LHCN-M2 (cell line): ENCODE measurements around the gene EMC8. TPM values are rescaled to one million over a fixed set of nuclear protein-coding genes. Genes with fewer than 3 reads are reported as not detected.

Source experiments
- DNase-seq: peaks from one replicate; pipeline ENCODE4 v3.0.0-alpha.2; 2012; ENCODE audit warnings: low read depth
- total RNA-seq: library from RNA; depleted of rRNA; stranded (reverse); fragments of >200 nt; gene quantifications from 2 replicates; pipeline ENCODE4 v1.2.3, GENCODE V29; 2014

The EMC8 gene
- total RNA-seq, 1 experiment from 2014 or later: 50.1 TPM

DNA sequence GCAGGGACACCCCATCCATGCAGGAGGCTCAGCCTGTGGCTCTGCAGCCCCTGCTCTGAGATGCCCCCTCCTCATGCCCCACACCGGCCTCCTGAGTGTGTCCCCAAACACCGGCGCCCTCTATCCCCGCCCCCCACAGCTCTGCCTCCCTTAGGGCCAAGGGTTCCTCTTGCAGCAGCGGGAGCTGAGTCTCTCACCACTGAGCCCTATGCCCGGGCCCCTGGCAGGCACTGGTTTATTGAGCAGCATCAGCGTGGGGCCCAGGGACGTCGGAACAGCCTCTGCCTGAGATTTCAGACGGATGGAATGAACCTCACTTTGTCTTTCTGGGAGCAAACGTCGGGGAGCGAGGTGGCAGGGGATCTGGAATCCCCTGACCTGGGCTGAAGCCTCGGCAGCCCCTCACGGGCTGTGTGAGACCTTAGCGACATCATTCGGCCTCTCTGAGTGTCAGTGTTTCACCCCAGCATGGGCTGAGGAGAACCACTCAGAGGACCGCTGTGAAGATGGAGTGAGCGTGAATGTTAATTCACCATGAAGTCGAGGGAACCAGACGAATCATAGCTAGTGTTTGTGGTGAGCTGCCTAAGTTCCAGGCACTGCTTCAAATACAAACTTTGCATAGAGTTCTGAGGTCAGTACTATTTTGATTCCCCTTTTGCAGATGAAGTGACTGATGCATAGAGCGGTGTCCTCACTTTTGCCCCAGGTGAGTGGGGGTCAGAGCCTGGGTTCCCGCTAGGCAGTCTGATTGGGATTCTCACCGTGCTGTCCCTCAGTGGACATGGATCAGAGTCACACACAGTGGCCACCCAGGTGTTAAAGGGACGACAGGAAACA, 43.2 kb downstream of the EMC8 start:
- no peak for DNase-seq

GRCh38 chr16:85754413-85754812, 44.9 kb downstream of the EMC8 start:
- no peak for DNase-seq

- DNase-seq: no peak
Observed at GRCh38 chr16:85753976-85754375, 45.4 kb downstream of the EMC8 start.

DNA sequence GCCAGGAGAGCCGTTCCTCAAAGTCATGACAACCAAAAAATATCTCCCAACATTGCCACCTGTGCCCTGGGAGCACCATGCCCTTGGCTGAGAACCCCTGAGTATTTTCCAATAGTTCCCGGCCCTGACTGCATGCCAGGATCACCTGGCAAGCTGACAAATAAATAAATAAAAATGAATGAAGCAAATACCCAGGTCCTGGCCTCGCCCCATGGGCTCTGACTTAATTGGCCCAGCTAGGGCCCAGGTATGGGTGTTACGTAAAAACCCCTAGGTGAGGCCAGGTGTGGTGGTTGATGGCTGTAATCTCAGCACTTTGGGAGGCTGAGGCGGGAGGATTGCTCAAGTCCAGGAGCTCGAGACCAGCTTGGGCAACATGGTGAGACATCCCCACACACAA, 45.8 kb downstream of the EMC8 start:
- no peak for DNase-seq

- no peak for DNase-seq
Observed at GRCh38 chr16:85752511-85753420, 46.6 kb downstream of the EMC8 start.

- DNase-seq: no peak
Observed at GRCh38 chr16:85751698-85752501, 47.4 kb downstream of the EMC8 start.

DNA sequence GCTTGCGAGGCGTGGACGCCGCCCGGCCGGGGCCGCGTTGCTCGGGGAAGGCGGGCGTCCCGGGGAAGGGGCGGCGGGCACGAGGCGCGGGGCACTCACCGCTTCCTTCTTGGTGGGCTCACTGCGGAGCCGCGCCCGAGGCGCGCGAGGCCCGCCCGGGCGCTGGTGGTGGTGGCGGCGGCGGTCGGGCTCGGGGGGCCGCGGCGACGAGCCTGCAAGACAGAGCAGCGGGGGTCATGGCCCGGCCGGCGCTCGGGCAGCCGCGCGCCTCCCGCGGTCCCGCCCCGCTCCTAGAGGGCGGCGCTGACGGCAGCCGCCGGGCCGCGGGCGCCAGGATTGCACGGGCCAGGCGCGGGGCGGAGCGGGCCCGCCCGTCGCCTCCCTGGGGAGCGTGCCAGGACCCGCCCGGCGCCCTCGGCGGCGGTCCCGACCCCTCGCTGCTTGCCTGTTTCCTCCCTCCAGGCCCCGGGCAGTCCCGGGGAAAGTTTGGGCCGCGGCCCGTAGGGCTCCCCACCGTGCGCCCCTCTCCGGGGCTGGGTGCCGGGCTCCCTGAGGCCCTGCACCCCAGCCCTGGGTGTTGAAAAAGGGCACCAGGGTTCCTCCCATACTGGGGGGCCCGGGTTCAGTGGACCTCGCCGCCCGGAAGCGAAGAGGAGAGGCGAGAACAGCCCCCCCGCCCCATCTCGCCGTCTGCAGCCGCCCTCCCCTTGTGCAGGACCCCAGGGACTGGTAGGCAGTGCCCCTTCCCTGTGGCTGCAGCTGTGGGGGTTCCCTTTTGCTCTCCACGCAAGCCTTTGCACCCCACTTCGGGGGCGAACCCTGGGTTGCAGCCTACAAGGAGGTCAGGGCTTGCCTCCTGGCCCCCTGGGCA, 48.3 kb downstream of the EMC8 start, which contains the start of gene C16orf74:
Gene C16orf74, minus strand, starts transcription at position 270 of the 871 bp plus-strand sequence. CDS start 15,879 bp downstream, outside the sequence.
- DNase-seq: no peak

GRCh38 chr16:85750146-85750826, 49.1 kb downstream of the EMC8 start:
- no peak for DNase-seq

DNA sequence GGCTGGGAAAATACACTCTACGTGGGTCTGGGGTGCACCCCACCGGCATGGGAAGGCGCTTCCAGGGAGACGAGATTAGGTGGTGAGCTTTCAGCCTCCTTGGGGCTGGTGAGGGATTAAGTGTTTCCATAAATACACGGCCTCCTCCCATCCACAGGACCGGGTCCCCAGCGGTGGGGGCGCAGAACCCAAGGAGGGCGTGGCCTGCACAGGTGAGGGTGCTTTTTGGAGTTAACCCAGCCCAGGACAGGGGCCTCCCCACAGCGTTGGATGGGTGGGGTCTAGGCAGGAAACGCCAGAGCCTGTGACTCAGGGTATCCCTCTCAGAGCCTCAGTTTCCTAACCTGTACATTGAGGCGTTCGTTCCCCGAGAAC, 49.6 kb downstream of the EMC8 start:
- no peak for DNase-seq

DNA sequence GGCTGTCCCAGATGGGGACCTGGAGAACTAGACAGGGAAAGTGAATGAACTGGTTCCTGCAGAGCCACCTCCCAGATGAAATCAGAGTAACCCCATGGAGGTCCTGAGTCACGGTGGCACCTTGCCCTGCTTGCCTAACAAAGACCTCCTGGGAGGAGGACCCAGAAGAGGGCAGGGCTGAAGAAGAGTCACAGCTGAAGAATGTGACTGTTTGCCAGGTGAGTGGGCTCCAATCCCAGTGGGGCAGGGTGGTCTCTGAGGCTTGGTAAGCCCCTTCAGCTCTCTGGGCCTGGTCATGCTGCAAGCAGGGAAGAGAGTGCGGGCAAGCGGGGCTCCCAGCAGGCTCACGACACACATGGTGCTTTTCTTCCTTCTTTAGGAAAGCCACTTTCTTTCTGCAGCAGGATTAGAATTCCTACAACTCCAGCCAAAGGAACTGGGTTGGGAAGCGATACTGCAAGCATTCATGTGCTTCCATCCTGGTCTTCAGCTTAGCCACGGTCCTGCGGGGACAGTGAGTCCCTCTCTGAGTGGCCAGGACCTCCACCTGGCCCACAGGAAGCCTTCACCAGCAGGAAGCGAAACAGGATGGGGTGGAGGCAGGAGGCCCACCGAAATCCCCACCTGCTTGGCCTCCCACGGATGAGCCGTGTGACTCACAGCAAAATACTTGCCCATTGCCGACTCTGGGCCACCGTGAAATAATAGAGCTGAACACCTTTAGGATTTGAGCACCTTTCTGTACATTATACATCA, 52.7 kb downstream of the EMC8 start:
- DNase-seq: no peak

GRCh38 chr16:85738923-85739715, 60.2 kb downstream of the EMC8 start:
- no peak for DNase-seq

DNA sequence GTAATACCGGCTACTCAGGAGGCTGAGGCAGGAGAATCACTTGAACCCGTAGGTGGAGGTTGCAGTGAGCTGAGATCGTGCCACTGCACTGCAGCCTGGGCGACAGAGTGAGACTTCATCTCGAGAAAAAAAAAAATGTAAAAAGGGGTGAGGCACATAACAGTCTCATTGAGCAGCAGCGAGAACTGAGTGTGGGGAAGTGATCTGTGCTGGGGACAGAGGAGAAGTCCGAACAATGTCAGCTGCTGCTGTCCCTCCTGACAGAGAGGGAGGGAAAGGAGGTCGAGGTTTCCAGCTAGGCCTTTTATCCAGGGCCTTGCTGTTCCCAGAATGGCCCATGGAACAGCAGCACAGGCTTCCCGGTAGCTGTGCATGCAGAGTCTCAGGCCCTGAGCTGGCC, 62.4 kb downstream of the EMC8 start:
- DNase-seq: no peak

DNA sequence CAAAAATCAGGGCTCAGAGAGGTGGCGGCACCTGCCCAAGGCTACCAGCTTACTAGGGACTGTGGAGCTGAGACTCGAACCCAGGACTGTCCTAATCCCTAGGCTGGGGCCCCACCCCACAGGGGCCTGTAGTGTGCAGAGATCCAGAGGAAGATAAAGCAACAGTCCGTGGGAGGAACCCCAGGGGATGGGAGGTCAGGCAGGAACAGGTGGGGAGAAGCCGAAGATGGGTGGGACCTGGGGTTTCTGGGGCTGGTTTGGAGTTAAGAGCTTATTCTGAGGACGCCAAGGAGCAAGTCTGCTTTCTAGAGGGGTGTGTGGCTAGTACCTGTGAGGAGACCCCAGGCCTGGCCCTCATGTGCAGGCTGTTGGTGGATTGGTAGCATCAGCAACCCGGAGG, 63.4 kb downstream of the EMC8 start:
- no peak for DNase-seq

DNA sequence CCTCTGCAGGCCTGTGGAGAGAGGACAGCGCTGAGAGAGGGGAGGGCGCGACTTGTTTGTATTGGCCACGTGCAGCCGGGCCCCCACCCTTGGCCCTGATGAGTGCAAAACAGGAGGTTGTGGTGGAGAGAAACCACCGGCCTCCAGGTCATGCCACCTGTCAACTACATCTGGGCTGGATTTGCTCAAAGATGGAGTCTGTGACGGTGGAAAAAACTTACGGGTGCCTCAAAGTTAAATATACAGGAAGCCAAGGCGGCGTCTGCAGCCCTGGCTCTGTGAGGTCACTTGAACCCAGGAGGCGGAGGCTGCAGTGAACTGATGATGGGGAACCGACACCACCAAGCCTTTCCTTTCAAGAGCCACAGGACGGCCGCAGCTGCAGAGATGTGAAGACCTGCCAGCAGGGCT, 64.1 kb downstream of the EMC8 start:
- DNase-seq: no peak

DNA sequence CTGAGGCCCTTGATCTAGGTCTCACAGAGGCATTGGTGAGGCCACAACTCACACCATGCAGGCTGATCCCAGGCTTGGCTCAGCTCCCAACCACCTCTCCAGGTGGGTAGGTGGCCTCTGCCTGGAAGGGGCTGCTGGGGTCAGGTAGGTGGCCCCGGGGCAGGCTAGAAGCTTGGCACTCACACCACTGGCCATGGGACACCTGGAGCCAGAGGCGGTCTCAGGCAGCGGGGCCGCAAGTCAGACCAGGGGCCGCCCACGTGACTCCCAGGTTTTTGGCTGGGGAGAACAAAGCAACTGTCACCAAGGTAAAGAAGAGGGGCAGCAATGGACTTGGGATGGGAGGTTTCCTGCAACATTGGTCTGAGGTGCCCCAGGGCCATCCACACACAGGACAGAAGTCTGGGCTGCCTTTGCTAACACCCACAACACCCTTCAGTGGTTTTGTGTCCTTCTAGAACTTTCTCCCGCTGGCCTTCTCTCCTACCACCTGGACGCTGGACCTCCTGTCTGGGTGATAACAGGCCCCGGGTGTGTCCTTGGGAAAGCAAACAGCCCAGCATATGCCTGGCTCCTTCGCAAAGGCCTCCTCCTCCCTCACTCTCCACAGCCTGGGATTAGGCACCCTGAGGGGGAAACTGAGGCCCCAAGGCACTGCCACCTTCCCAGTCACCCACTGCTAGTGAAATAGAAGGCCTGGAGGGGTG, 64.9 kb downstream of the EMC8 start:
- DNase-seq: no peak

GRCh38 chr16:85733839-85734170, 65.5 kb downstream of the EMC8 start:
- no peak for DNase-seq

GRCh38 chr16:85733155-85733838, 66.0 kb downstream of the EMC8 start:
- no peak for DNase-seq
